IPS-NIHi7 (cell line): ENCODE measurements around the gene CRYBG3.
"Not testable (repeated sequence)": the region's sequence is repeated elsewhere in the genome, so short reads cannot be mapped to it uniquely, and the experiment has no call there.

Source experiments
- DNase-seq: peaks from one replicate; pipeline ENCODE4 v3.0.0; 2012; ENCODE audit warnings: mixed read lengths; ENCODE audit errors: extremely low spot score

CRYBG3 gene

DNA sequence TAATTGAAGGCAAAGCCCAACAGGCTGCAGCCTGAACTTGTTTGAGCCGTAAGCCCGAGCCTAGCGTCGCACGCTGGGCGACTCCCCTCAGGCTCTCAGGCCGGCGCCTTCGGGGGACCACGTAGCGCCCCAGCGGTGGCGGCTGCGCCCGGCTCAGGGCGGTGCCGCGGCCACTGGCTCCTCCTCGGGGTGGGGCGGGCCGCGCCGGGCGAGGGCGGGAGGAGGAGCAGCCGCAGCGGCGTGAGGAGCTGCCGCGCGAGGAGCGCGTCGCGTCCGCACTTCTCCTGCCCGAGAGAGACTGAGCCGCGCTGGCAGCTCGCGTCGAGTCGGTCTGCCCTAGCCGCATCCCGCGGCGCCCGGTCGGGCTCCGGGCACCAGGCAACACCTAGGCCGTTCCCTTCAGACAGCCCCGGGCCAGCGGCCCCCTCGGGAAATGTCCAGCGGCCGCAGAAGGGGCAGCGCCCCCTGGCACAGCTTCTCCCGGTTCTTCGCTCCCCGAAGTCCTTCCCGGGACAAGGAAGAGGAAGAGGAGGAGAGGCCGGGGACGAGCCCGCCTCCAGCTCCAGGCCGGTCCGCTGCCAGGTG, at the start of gene CRYBG3:
Gene CRYBG3, plus strand, starts transcription at position 238 of the 585 bp plus-strand sequence. Its CDS starts 196 bp downstream, at position 434.
- DNase-seq = peak; percentile 88

DNA sequence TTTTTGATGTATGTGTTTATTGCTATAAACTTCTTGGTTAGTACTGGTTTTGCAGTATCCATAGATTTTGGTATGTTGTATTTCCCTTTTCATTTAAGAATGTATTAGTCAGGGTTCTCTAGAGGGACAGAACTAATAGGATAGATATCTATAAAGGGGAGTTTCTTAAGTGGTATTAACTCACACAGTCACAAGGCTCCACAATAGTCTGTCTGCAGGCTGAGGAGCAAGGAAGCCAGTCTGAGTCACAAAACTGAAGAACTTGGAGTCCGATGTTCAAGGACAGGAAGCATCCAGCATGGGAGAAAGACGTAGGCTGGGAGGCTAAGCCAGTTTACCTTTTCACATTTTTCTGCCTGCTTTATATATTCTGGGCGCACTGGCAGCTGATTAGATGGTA, 48.9 kb upstream of the CRYBG3 start:
- no peak for DNase-seq

DNA sequence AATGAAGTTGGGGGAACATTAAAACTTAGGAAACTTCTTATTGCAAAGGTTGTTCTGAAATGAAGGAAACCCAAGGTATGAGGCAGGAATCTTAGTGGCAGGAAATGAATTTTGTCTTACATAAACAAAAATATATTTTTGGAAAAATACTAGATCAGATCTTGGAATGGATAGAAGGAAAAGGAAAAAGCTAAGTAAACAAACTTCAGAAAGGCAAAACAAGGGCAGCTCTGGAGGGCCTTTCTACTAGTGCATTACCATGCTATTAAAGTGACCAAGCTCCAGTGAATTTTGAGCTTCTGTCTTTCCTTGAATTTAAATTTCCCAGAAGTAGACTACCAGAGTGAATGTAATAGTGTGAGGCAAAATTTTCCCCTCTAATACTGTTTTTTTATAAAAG, 43.7 kb upstream of the CRYBG3 start:
- DNase-seq = no peak

DNA sequence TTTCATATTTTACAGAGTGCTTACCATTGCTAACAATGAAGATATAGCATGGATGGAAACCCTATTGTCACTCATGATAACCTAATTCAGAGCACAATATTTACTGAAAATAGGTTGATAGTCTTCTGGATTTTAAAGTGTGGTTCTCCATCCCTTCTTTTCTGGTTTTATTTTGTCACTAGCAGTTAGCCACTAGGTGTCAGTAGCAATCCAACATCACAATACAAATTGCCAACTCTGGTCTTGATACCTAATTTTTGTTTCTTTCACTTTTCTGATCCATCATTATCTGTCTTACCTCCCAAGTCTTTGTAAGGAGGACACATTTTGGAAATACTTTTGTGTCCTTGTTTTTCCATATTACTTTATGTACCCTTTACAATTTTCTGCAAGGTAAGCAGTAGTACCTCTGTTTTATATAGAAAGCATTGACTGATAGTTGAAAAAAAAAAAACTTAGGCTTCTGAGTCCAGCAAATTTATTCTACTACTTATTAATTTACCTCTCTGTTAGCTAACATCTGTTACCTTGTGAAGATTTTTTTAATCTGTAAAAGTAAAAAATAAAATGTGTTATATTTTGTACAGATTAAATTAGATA, 28.3 kb upstream of the CRYBG3 start:
- DNase-seq = peak; percentile 20

DNA sequence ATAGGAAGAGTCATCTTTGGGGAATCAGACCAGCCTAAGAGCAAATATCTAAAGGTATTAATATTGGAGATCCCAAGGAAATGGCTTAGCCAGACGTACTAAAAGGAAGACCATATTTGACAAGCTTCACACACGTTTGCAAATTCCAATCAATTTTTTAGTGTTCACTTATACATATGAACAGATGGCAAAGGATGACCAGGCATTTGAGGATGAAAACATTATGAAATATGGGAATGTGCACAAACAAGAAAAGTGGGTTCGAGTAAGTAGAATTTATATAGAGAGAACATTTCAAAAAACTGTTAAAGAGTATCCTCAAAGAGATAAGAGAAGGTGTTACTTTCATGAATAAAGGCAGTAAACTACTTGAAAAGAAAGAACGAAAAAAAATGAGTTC, 25.9 kb upstream of the CRYBG3 start:
- no peak for DNase-seq

DNA sequence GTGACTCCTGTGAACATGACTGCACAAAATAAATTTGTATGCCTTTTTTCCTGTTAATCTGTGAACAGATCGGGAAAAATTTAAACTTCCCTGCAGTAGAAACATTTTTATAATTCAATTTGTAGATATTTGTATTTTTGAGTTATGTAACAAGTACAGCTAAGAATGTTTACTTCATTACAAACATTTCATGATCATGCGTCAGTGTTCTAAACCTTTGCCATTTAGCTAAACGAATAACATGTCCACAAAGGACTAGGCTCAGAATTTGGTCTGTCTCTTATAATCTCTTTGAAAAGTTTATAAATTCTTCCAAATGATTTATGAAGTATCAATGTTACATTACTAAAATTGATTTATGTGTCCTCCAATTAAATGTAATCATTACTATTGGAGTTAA, 17.3 kb upstream of the CRYBG3 start:
- DNase-seq = no peak

DNA sequence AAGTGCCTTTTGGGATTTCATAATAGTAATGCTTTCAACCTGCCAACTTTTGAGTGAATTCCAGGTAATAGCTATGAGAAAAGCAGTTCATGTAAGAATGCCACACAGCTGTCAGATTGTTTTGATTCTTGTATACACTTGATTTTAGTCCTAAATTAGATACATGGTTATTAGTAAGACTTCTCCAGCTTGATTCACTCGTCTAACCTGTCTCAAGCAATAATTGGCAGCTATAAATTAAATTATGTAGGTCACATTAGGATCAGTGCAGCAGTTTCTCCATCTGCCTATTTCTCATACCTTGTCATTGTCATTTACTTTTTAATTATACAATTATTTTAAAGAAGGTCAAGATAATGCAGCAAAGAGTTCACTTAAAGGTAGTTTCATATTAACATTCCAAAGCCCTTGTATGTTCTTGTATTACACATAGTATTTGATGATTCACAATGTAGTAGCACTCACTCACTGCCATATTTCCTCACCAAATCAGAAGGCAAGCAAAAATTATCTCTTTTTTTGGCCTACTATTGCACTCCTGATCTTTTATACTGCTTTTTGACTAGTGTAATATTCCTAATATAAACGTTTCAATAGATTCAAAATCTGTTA, 10.9 kb upstream of the CRYBG3 start:
- no peak for DNase-seq

DNA sequence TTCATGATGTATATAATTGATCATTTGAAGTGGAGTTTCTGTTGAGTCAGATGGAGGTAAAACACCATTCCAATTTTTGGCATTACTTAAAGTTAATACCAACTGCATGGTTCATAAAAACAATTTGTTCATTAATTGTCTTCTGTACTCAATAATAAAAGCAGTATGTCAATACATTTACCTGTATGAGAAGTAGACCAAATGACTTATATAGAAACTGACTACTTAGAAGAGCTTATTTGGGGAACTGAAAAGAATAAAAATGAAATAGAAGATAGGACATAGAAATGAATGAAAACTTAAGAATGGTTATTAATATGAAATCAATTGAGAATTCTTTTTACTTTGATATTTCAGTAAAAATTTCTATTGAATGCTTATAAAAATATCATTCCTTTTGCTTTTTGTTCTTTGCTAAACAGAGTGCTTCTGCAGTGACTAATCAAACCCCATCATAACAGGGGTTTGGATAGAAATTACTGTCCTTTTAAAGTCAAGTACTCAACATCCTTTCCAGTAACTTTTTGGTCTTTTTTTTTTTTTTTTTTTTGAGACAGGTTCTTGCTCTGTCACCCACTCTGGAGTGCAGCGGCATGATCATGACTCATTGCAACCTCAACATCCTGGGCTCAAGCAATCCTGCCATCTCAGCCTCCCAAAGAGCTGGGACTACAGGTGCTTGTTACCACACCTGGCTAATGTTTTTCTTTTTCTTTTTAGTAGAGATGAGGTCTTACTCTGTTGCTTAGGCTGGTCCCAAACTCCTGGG, 6.5 kb upstream of the CRYBG3 start:
- no peak for DNase-seq

DNA sequence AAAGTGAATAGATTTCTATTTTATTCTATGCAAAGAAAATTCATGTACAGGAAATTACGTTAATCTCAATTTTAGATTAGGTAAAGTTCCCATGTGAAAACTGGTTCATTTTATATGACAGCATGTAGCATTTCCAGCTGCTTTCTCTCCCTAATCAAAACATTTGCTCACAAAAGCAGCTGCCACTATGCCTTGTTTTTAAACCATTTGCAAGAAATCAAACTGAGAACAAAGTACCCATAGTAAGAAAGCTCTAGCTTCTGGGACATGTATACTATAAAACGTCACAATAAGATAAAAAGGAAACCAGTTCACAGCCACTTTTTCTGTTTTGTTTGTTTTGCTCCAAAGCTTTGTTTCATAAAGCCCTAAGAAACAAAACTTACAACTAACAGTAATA, 5.0 kb upstream of the CRYBG3 start:
- DNase-seq = no peak

DNA sequence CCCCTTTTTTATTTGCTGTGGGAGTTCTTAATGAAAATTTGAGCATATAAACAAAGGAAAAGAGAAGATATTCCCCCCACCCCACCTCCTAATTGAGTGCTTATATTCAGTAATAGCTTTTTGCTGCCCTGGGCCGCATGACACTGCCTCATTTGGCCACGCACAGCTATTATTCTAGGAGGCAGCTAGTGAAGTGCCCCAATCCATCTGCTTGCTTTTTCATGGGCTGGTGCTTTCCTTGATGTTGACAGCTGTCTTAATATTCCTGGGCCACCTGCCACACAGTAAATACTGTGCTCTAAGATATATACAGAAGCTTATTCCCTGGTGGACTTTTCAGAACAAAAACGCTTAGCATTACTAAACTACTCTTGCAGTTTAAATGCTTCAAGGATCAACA, 3.8 kb upstream of the CRYBG3 start:
- no peak for DNase-seq

DNA sequence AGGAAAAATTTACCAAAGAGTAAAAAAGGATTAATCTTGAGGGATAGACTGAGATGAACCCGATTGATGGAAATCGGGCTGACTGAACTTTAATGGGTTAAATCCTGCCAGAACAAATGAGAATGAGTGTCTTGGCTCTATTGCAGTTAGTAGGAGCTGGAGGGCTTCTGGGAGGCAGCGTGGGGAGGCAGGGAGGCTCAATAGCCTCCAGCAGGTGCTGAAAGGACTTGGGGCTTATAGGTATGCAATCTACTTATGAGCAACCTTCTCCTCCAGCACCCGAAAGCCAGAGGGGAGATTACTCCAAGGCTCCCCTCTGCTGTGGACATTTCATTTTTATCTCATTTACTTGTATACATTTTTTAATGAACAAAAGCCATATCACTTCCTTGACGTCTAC, 1.0 kb upstream of the CRYBG3 start:
- no peak for DNase-seq

DNA sequence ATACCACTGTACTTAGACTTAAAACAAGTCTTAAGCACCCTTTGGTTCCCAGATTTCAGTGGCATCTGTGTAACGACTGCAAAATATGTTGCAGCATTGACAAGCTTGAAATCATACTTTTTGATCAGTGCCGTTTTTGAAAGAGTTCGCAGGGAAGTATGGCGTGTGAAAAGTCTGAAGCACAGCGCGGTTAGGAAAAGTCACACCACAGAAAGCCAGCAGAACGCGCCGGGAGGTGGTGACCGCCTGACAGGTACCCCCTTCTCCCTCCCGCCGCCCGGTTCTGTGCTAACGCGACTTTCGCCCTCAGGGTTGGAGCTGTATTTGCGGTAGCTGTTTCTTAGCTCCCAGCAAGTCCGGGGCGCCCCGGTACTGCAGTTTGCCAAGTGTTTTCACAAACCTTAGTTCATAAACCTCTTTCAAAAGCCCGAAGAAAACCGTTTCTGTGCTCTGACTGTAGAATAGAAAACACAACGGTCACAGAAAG, 481 bp upstream of the CRYBG3 start:
- peak; percentile 33 for DNase-seq

DNA sequence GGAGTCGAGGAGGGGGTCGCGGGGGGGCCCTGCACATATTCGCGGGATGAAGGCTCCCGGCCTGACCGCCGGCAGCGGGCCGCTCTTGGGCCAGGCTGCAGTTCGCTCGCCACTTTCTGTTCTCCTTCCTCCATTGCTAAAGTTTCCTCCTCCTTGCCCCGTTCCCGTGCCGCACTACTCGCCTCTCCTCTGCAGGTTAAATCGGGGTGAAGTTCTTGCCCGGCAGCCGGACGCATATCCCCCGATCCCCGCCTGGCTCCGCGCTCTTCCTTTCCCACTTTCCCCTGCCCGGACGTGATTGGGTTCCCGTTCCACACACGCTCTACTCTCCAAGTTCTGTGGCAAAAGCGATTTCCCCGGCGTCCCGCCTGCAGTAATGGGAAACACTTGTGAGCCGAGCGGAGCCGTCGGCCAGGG, 556 bp downstream of the CRYBG3 start:
- peak; percentile 40 for DNase-seq

DNA sequence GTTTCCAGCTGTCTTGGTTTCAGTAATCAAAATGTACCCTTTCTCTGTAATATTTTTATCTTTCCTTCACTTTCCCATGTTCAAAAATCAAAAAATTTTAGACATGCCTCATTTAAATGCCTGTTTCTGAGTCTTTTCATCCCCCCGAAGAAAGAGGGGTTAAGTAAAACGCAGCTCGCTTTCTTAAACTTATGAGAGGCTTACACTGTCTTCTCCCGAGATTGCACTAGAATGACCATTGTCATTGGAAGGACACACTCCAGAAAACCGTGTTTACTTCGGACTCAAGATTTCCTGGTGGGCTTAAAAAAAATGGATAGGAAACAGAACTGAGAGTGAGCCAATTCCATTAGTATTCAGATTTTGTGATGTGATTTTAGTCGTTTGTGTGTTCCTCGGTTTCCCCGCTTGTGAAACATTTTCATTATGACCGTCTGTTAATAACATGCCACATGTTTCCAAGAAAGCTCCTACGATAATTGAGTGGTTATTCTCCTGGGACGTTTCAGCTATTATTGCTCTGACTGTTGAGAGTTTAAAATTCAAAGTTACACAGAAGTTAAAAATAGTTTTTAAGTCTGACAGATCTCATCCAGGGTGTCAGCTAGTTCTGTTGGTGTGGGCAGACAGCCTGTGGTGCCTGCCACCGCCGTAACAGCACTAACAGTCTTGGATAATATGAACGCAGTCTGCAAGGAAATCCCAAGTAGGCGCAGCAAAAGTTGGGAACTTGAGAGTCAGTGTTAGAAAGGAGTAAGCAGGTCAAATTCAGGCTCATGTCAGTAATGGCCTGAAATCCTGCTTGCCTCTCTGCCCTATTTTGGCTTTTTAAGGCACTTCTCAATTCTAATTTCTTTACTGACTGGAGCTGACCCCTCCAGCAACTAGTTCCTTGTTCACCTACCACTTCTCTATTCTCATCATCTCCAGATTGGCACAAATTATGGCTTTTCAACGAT, 1.5 kb downstream of the CRYBG3 start:
- no peak for DNase-seq

DNA sequence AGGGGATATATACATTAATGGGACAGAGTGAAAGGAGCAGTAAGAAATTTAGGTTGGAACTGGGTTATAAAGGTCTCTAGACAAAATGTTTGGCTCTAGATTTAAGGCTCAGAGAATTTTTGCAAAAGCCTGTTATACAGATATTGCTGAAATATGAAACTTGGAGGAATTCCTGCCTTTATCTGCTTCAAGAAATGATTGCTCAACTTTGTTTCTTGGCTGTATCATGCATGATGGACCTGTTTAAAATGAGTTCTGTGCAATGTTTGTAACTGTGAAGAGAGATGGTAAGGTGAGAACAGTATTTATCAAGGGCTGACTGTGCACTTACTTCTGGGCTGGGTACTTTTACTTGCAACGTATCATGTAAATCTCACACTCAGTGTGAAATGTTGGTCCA, 3.3 kb downstream of the CRYBG3 start:
- no peak for DNase-seq

DNA sequence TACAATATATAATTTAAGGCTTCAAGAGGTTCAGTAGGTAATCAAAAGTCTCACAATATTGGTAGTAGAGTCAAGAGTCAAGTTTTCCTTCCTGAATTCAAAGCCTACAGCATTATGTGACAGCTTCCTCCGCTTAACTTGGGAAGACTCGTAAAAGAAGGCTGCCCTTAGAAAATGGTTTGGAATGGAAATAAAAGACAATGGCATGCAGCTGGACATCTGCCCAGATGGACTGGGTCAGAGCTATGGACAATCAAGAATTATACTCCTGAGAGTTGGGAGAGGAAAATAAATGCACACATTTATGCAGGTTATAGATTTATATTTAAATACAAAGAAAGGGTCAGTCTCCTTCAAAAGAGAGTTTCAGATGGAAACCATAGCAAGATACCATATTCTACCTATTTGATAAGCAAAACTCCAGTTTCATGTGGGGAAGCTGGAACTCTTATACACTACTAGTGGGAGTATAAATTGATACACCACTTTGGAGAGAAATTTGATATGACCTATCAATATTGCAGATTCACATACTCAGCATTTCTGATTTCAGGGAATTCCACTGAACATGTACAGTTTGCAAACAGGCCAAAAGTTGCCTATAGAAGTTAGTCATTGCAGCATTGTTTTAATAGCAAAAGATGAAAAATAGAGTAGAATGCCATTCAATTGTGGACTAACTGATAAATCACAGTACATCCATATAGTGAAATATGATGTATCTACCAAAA, 6.1 kb downstream of the CRYBG3 start:
- DNase-seq = no peak

DNA sequence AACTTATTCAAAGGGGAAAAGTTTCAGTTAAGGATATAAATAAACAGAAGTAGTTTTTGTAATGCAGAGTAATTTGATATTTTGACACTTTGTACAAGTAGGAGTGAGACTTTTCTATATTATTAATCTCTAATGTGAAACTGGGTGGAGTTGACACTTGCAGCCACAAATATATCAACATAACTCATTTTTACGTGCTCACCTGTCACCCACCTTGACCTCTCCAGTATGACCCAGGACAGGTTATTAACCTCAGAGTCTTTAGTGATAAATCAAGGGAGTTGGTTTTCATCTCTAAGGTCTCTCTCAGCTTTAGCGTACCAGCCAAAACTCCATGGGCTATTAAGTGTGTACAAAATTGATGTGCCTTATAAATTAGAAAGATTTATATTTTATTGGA, 7.4 kb downstream of the CRYBG3 start:
- no peak for DNase-seq

DNA sequence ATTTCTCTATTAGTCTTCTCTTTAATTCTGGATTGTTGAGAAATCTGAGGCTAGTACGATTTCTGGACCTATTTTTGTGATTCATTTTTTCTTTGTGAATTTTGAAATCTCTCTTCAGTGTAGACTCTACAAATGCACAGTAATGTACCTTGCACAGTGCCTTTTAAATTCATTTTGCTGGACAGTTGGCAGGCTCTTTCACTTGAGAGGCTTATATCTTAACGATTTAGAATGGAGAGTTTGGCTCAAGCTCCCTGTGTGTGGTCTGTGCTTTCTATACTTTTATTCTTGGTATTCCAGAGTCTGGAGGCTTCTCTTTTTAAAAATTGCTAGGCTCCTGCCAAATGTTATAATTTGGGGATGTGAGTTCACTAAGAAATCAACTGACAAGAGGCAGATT, 8.8 kb downstream of the CRYBG3 start:
- no peak for DNase-seq

DNA sequence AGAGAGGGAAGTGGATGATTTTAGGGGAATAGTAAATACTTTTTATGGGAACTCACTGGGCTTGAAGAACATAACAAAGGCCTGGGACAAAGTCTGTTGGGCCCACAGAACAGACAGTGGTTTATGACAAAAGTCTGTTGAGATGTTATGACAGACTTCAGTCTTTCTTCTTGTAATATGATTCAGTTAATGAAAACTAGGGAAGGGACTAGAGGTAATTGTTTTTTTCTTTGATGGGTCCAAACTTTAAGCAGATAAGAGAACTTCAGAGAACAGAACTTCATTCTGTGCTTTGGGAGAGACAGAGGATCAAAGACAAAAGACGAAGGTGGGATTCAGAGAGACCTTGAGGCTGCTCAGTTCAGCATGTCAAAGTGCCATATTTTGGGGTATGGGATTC, 9.3 kb downstream of the CRYBG3 start:
- DNase-seq = no peak

DNA sequence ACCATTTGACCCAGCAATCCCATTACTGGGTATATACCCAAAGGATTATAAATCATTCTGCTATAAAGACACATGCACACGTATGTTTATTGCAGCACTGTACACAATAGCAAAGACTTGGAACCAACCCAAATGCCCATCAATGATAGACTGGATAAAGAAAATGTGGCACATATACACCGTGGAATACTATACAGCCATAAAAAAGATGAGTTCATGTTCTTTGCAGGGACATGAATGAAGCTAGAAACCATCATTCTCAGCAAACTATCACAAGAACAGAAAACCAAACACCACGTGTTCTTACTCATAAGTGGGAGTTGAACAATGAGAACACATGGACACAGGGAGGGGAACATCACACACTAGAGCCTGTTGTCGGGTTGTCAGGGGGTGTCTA, 11.4 kb downstream of the CRYBG3 start:
- not testable (repeated sequence) for DNase-seq

DNA sequence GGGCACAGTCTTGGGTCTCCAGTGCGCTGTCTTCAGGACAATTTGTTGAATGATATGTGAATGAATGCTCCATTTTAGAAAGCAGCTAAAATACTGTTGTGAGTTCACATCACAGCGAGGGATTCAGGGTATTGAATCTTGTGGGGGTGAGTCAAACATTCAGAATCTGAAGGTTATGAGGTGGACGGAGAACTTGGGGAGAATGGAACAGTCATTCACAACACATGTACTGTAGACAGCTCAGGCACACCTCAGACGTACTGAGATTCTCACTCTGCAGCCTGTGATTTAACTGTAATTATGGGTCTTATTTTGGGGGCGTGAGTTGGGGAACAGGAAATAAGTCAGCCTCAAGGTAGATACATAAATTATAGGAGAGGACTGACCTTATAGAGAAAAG, 13.9 kb downstream of the CRYBG3 start:
- DNase-seq = no peak
